Measurements from ENCODE around the gene TNP2. TPM values are rescaled to one million over a fixed set of nuclear protein-coding genes. Genes with fewer than 3 reads are reported as not detected.

The TNP2 gene
- total and polyA plus RNA-seq, 9 of the 15 experiments (the other 6 are each of a cell fraction or from before 2014, with no cell fraction given) = not detected

GRCh38 chr16:11252482-11252931 lies 16.6 kb downstream of the TNP2 start:
- Histone ChIP-seq H3K4me3 (no peak overlapping the region), H2AFZ (ENCODE audit: low read depth, low read length) (no peak overlapping the region), H3K9ac (ENCODE audit: insufficient read depth in 1 of 2, low read depth in 2 of 2, low read length in 2 of 2) (no peak overlapping the region; a peak in 1 of 4 replicates), H3K27me3 (ENCODE audit: control insufficient read depth in 2 of 2, insufficient read depth in 2 of 2, low read length in 2 of 2) (no peaks in the 10 kb centered on the region), H3K9me1 (ENCODE audit: control insufficient read depth, insufficient read depth, low read length) (no peaks in the 10 kb centered on the region), H3K27ac (ENCODE audit: extremely low read depth, low read depth, low read length) (no peak overlapping the region), H3K4me2 (ENCODE audit: insufficient read depth, low read length) (peak overlapping the region; percentile 35), H3K4me1 (replicated peaks in 1 of 2; ENCODE audit: control insufficient read depth in 2 of 2, insufficient read depth in 2 of 2, low read length in 2 of 2) (peaks cover 37 to 52% of the 10 kb centered on the region in 2 experiments; a peak in 4 of 5 replicates), H3K79me2 (ENCODE audit: control insufficient read depth, insufficient read depth, low read length) (peaks cover 33% of the 10 kb centered on the region), H3K36me3 (ENCODE audit: control insufficient read depth, insufficient read depth, low read length) (peaks cover 25% of the 10 kb centered on the region; the same call in 1 of the 3 replicates), H4K20me1 (replicated peaks; ENCODE audit: control insufficient read depth, insufficient read depth, low read length) (peaks cover 2% of the 10 kb centered on the region; the same call in 1 of the 2 replicates), H3K9me3 (replicated peaks; ENCODE audit: control insufficient read depth, insufficient read depth, low read depth, low read length) (no peaks in the 10 kb centered on the region)
- FAIRE-seq = no peak
- in situ Hi-C loops (cut with MboI) (no loop called here), intact Hi-C loops (cut with micrococcal nuclease) (loop anchor here (10.0 kb wide), 2 partner anchors 48 to 118 kb away; no protein-coding TSS in a partner anchor)
- TF ChIP-seq RBM25 (IDR thresholded peaks at IDR 0.05; ENCODE audit: low read depth, low read length, severe bottlenecking) (peak; percentile 62), ZNF311 (CRISPR knock-in tag; IDR thresholded peaks at IDR 0.05) (0 out of 2 replicates have a peak, but pooled peaks have one; percentile 23), BCOR (IDR thresholded peaks at IDR 0.05) (peak; percentile 18; the same call in 1 of the 2 replicates), ZNF695 (CRISPR knock-in tag; IDR thresholded peaks at IDR 0.05) (no peak), CBX2 (IDR thresholded peaks at IDR 0.05; ENCODE audit: insufficient read depth, low read length, poor library complexity, severe bottlenecking) (no peak)
- BruUV-seq (replicated peaks) = no TSS peak
- 72% methylated on average over 8 of the region's 8 CpGs for WGBS (ENCODE audit: insufficient coverage, low coverage, missing lambda C conversion rate)
- CTCF ChIA-PET (ENCODE audit: low intra/inter-chr PET ratio) = interaction anchor here (0.5 kb wide), 1 partner anchor 294 kb away, joined by 3 read pairs; no protein-coding TSS in a partner anchor
- DNase-seq (ENCODE audit: extremely low read depth in 1 of 4, low spot score in 3 of 4) = no peak
- POLR2A ChIA-PET = interaction anchor here (0.6 to 2.1 kb wide), 19 partner anchors 10 to 545 kb away, joined by 3 to 9 read pairs (median 4); no protein-coding TSS in a partner anchor
- ATAC-seq = no peak

All from K562 (cell line).